HG03060 (cell line): ENCODE measurements around the gene PDE11A.

ENCODE experiments used
- ATAC-seq: cut with Tn5 transposase; IDR thresholded peaks from one replicate; pipeline ENCODE4 v1.9.1; 2021; ENCODE audit warnings: low read depth, moderate number of reproducible peaks; ENCODE audit not compliant: unreplicated experiment

The PDE11A gene

DNA sequence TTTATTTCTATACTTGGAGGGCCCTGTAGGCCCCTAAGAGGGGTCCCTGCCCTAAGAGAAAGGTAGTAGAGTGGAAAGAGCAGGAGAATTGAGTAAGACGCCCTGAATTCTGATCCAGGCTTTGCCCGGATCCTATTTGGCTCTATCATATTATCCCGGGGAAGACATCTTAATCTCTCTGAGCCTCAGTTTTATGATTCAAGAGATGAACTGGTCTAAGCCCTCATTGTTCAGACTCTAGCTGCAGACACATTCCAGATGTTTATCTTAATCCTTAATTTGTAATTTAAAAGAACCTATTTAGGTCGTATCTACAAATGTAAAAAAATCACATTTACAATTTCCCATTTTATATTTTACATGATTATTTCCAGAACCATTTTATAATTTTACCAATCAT lies 459.9 kb downstream of the PDE11A start:
- ATAC-seq, result no peak

GRCh38 chr2:177611310-177611886 lies 461.2 kb downstream of the PDE11A start:
- no peak for ATAC-seq

GRCh38 chr2:177610813-177611212 lies 461.8 kb downstream of the PDE11A start:
- ATAC-seq, result no peak

DNA sequence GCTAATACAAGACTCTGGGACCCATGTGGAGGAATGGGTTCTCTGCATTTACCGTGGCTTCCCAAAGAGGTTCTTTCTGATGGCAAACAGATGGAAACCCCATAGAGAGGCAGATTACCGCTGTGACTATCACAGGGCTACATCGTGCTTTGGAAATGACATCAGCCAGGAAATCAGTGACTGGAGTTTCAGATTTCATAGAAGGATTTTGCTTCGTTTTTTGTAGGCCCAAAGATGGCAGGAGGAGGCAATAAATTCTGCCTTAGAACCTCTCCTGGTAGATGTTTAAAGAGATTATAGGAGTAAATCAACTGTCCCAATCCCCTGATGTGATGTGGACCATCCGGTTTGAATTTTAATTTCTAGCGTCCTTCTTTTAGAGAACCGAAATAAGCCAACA lies 465.9 kb downstream of the PDE11A start:
- no peak for ATAC-seq

- ATAC-seq, result no peak
These were observed 468.1 kb downstream of the PDE11A start for GRCh38 chr2:177604271-177605065.

DNA sequence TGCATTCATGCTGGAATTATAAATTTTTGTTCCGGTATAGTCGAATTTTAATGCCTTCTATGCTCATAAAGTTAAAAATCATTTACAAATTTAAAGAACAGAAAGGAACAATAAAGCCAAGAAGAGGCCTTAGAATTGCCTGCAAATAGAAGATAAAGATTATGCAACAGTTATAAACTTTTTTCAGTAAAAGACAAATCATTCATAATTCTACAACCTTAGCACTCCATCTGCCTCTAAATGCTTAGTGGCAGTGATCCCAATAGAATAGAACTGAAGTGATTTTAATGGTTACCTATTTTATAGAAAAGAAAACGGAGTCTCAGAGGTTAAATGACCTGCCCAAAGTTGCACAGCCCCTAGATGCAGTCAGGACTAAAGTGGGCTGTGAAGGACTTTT lies 468.8 kb downstream of the PDE11A start:
- ATAC-seq, result no peak

DNA sequence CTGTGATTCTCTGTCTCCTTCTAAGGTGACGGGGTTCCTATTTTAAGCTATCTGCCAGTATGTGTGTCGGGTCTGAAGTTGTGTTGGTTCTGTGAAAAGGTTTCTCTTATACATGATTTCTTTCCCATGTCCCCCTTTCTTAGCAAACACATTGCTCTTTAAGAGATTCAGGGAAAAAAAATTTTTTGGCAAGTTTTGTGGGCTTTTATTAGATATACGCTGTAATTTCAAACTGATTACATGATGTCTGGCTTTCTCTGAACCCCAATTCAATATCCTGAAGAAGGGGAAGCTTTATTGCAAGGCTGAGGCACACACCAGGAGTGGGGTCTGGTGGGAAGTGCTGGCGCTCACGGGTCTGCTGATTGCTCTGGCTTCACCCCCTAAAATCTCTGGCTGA lies 469.4 kb downstream of the PDE11A start:
- ATAC-seq, result no peak

DNA sequence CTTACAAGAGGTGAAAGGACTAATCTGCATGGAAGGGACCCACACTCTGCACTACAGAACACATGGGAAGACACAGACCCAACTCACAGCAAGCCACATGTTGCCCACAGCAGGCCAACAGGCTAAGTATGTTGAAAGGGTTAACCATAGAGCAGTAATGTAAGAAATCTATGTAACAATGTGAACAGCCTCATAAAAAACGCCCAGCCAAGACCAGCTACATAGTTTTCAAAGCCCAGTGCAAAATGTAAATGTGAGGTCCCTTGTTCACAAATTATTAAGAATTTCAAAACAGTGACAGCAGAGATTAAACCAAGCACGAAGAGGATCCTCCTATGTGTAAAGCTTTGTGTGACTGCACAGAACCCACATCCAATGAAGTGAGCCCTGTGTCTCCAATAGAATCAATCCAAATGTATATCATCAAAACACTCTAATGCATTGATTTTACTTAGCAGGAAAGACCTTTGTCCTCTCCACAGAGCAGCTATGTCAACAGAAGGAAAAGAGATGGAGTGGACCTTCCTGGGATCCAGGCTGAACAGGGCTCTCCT lies 469.9 kb downstream of the PDE11A start:
- ATAC-seq, result no peak

GRCh38 chr2:177600917-177601316 lies 471.7 kb downstream of the PDE11A start:
- ATAC-seq, result no peak

DNA sequence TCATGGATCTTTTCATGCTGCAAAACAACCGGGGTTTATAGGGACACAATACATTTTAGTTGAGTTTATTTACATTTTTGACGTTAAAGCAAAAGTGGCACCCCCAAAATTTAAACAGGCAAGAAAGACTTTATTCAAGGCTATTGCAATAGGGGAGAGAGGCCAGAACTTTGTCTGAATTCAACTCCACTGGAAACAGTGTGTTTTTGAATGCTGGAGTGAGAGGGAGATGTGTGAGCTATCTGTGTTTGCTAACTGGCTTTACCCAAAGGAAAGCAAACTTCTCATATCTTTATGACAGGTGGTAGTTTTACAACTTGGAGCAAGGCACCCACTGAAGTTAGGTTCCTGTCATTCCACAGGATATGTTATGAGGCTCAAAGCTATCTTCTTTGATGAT lies 472.6 kb downstream of the PDE11A start:
- ATAC-seq, result no peak

DNA sequence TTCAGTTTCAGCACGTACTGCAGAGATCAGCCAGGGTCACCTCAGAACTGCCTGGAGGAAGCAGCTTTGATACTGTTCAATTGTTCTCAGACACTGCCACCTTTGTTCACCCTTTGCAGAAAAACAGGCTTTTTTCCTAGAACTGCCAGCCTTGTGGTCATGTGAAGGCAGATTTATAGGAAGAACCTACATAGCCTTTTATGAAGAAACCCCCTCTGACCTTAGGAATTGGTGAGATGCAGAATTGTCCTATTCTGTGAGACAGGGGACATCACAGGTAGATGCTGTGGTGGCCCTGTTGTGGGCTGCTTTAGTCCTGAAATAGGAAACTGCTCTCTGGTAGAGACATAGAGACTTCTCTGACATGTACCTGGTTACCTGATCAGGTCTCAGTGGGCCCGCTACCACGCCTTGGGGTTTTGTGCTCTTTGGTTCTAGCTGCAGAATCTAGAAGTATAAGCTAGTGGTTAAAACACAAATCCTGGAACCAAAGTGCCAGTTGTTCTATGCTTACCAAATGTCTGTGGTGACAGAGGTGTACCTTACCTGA lies 473.4 kb downstream of the PDE11A start:
- ATAC-seq, result no peak

- no peak for ATAC-seq
These were observed 474.0 kb downstream of the PDE11A start for GRCh38 chr2:177598326-177599138.

GRCh38 chr2:177597759-177598158 lies 474.8 kb downstream of the PDE11A start:
- no peak for ATAC-seq

DNA sequence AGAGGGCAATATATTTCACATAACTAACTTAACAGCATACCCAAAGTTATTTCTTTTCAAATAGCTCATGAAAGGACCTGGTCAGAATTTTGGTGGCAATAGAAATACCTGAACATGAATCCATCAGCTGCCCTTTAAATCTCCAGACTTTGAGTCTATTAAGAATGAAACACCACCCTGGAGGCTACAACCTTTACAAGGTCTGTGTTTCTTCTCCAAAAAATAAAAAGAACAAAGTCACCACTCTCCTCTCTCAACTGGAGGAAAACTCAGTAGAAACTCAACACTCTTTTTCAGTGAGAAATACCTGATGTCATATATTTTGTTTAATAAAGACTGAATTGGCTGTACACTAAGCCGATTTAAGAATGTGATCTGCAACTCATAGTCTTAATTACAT lies 475.7 kb downstream of the PDE11A start:
- no peak for ATAC-seq

GRCh38 chr2:177595126-177595845 lies 477.3 kb downstream of the PDE11A start:
- ATAC-seq, result no peak

DNA sequence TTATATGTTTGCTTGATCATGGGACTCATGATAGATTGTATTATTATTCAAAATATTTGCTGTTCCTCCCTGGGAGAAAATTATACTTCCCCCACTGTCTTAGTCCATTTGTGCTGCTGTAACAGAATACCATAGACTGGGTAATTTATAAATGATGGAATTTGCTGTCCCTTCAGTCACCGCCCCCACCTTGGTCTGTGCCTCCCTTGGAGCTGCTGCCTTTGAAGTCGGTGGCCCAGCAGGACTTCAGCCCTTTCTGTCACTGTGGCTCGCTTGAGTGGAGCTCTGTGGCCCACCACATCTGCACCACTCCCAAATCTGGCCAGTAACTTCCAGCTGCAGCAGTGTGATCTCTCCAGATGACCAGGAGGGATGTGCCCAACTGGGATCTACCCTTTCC lies 479.2 kb downstream of the PDE11A start:
- no peak for ATAC-seq

GRCh38 chr2:177592945-177593344 lies 479.6 kb downstream of the PDE11A start:
- no peak for ATAC-seq

DNA sequence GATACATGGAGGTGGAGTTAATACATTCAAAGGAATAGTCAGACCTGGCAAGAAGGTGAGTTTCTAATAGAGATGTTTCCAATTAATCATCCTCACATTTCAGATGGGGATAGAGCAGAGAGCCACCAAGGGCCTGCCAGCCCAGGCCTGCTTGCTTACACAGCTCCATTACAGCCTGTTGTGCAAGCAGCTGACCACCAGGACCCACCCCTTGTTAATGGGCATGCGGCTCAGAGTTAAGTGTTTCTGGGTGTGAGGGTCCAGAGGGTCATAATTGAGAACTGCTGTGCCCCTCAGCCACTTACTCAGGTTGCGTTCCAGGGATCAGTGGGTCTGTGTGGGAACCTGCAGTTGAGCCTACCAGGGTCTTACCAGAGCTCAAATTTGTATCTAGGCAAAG lies 480.2 kb downstream of the PDE11A start:
- no peak for ATAC-seq

DNA sequence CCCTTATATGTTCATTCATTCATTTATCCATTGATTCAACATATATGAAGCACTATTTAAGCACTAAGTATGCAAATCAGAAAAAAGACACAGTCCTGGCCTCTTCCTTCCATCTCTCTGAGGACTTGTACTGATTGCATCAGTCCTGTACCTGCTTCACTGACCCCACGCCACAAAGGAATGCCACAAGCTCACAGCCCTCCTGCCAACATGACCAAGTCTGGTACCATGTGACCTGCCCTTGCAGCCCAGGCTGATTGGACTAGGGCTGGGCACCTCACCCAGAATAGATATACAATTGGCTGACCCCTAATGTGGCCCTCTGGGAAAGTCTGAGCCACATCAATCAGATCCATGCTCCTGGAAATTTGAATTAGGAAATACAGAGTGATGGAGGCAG lies 483.4 kb downstream of the PDE11A start:
- no peak for ATAC-seq

- no peak for ATAC-seq
These were observed 483.9 kb downstream of the PDE11A start for GRCh38 chr2:177588671-177589070.
